Effector memory CD8-positive, alpha-beta T cell (primary cell): Measurements from ENCODE around the gene PIEZO1.

Source experiments
- ATAC-seq: fragments of 150-1000 bp; cut with Tn5 transposase; replicated peaks from 2 replicates; pipeline ENCODE4 v1.10.0; 2021; ENCODE audit warnings: mild to moderate bottlenecking, moderate library complexity
- DNase-seq, 3 experiments: peaks; one replicate each; pipeline ENCODE4 v3.0.0; 2021
- H3K27ac Mint-ChIP-seq, 2 donors: one replicate each; pipeline ENCODE4 v1.8.0; 2022; ENCODE audit warnings: mild to moderate bottlenecking in 2 of 2, mixed read lengths in 2 of 2, moderate library complexity in 2 of 2
- H3K27me3 Mint-ChIP-seq, 2 donors: one replicate each; pipeline ENCODE4 v1.8.0; 2022; ENCODE audit warnings: mixed read lengths in 2 of 2
- H3K36me3 Mint-ChIP-seq: one replicate; pipeline ENCODE4 v1.8.0; 2022; ENCODE audit warnings: mild to moderate bottlenecking, moderate library complexity, mixed read lengths; ENCODE audit not compliant: insufficient read depth
- H3K4me1 Mint-ChIP-seq, 2 donors: one replicate each; pipeline ENCODE4 v1.8.0; 2022; ENCODE audit warnings: low read depth in 2 of 2, mixed read lengths in 2 of 2
- H3K4me3 Mint-ChIP-seq, 2 donors: one replicate each; pipeline ENCODE4 v1.8.0; 2022; ENCODE audit warnings: mild to moderate bottlenecking in 2 of 2, mixed read lengths in 2 of 2, moderate library complexity in 2 of 2
- H3K9me3 Mint-ChIP-seq, 2 donors: one replicate each; pipeline ENCODE4 v1.8.0; 2022; ENCODE audit warnings: mixed read lengths in 2 of 2

Gene PIEZO1

GRCh38 chr16:88736088-88736487, 48.9 kb downstream of the PIEZO1 start:
- Mint-ChIP-seq H3K36me3 (peaks cover 29% of the 10 kb centered on the region), H3K27ac (no peak overlapping the region), H3K4me1 (peaks cover 0 to 7% of the 10 kb centered on the region in 2 donors), H3K27me3 (no peaks in the 10 kb centered on the region), H3K9me3 (no peaks in the 10 kb centered on the region), H3K4me3 (no peak overlapping the region)
- DNase-seq (no peak), ATAC-seq (no peak)

- peaks cover 32% of the 10 kb centered on the region for H3K36me3 Mint-ChIP-seq
- H3K4me3 Mint-ChIP-seq = no peak overlapping the region
- no peak for DNase-seq
- no peak overlapping the region for H3K27ac Mint-ChIP-seq
- no peaks in the 10 kb centered on the region for H3K9me3 Mint-ChIP-seq
- H3K4me1 Mint-ChIP-seq = peaks cover 0 to 7% of the 10 kb centered on the region in 2 donors
- no peaks in the 10 kb centered on the region for H3K27me3 Mint-ChIP-seq
- ATAC-seq = no peak
Observed at GRCh38 chr16:88735616-88736015, 49.4 kb downstream of the PIEZO1 start.

GRCh38 chr16:88735121-88735520, 49.9 kb downstream of the PIEZO1 start:
- ATAC-seq = no peak
- H3K9me3 Mint-ChIP-seq = no peaks in the 10 kb centered on the region
- H3K4me1 Mint-ChIP-seq = peaks cover 0 to 7% of the 10 kb centered on the region in 2 donors

GRCh38 chr16:88734361-88734728, 50.7 kb downstream of the PIEZO1 start:
- peaks cover 39% of the 10 kb centered on the region for H3K36me3 Mint-ChIP-seq
- no peaks in the 10 kb centered on the region for H3K9me3 Mint-ChIP-seq
- DNase-seq (no peak), ATAC-seq (no peak)
- H3K4me1 Mint-ChIP-seq = peaks cover 0 to 7% of the 10 kb centered on the region in 2 donors
- H3K27ac Mint-ChIP-seq = no peak overlapping the region
- no peaks in the 10 kb centered on the region for H3K27me3 Mint-ChIP-seq
- no peak overlapping the region for H3K4me3 Mint-ChIP-seq

More at GRCh38 chr16:88735121-88735520, 49.9 kb downstream of the PIEZO1 start:
- no peaks in the 10 kb centered on the region for H3K27me3 Mint-ChIP-seq
- H3K4me3 Mint-ChIP-seq = no peak overlapping the region
- no peak overlapping the region for H3K27ac Mint-ChIP-seq
- no peak for DNase-seq
- H3K36me3 Mint-ChIP-seq = peaks cover 37% of the 10 kb centered on the region

GRCh38 chr16:88733630-88734360, 51.2 kb downstream of the PIEZO1 start:
- ATAC-seq = no peak
- Mint-ChIP-seq H3K9me3 (no peaks in the 10 kb centered on the region), H3K27ac (no peak overlapping the region), H3K27me3 (no peaks in the 10 kb centered on the region), H3K36me3 (peaks cover 37% of the 10 kb centered on the region), H3K4me1 (peaks cover 0 to 6% of the 10 kb centered on the region in 2 donors), H3K4me3 (no peak overlapping the region)
- no peak for DNase-seq

GRCh38 chr16:88732961-88733294, 52.1 kb downstream of the PIEZO1 start:
- no peaks in the 10 kb centered on the region for H3K9me3 Mint-ChIP-seq
- no peak overlapping the region for H3K4me3 Mint-ChIP-seq
- H3K27ac Mint-ChIP-seq = no peak overlapping the region
- peaks cover 0 to 3% of the 10 kb centered on the region in 2 donors for H3K4me1 Mint-ChIP-seq
- H3K36me3 Mint-ChIP-seq = peaks cover 32% of the 10 kb centered on the region
- no peak for ATAC-seq
- no peaks in the 10 kb centered on the region for H3K27me3 Mint-ChIP-seq
- DNase-seq = no peak

- Mint-ChIP-seq H3K27me3 (no peaks in the 10 kb centered on the region), H3K36me3 (peaks cover 32% of the 10 kb centered on the region), H3K4me1 (no peaks in the 10 kb centered on the region), H3K9me3 (no peaks in the 10 kb centered on the region), H3K4me3 (no peak overlapping the region), H3K27ac (no peak overlapping the region)
- ATAC-seq (no peak), DNase-seq (no peak)
Observed at GRCh38 chr16:88732172-88732960, 52.7 kb downstream of the PIEZO1 start.

GRCh38 chr16:88731699-88732098, 53.3 kb downstream of the PIEZO1 start:
- DNase-seq (no peak), ATAC-seq (no peak)
- no peaks in the 10 kb centered on the region for H3K27me3 Mint-ChIP-seq
- H3K9me3 Mint-ChIP-seq = no peaks in the 10 kb centered on the region
- H3K27ac Mint-ChIP-seq = no peak overlapping the region
- peaks cover 38% of the 10 kb centered on the region for H3K36me3 Mint-ChIP-seq
- H3K4me3 Mint-ChIP-seq = no peak overlapping the region
- H3K4me1 Mint-ChIP-seq = no peaks in the 10 kb centered on the region

GRCh38 chr16:88730632-88731607, 54.1 kb downstream of the PIEZO1 start:
- Mint-ChIP-seq H3K27ac (peak overlapping the region in 1 of 2 donors; percentile 76), H3K27me3 (no peaks in the 10 kb centered on the region), H3K4me3 (no peak overlapping the region), H3K4me1 (no peaks in the 10 kb centered on the region), H3K36me3 (peaks cover 45% of the 10 kb centered on the region), H3K9me3 (no peaks in the 10 kb centered on the region)
- DNase-seq (no peak), ATAC-seq (no peak)

GRCh38 chr16:88727871-88728270, 57.1 kb downstream of the PIEZO1 start:
- Mint-ChIP-seq H3K27ac (peak overlapping the region in 1 of 2 donors; percentile 19), H3K4me1 (no peaks in the 10 kb centered on the region), H3K9me3 (no peaks in the 10 kb centered on the region), H3K27me3 (no peaks in the 10 kb centered on the region), H3K36me3 (peaks cover 66% of the 10 kb centered on the region), H3K4me3 (no peak overlapping the region)
- ATAC-seq (no peak), DNase-seq (no peak)

- peaks cover 70% of the 10 kb centered on the region for H3K36me3 Mint-ChIP-seq
- DNase-seq = no peak
- H3K9me3 Mint-ChIP-seq = no peaks in the 10 kb centered on the region
- H3K4me1 Mint-ChIP-seq = no peaks in the 10 kb centered on the region
- H3K27me3 Mint-ChIP-seq = no peaks in the 10 kb centered on the region
- H3K27ac Mint-ChIP-seq = no peak overlapping the region
- no peak for ATAC-seq
- no peak overlapping the region for H3K4me3 Mint-ChIP-seq
Observed at GRCh38 chr16:88726981-88727380, 58.0 kb downstream of the PIEZO1 start.

GRCh38 chr16:88726408-88726749, 58.6 kb downstream of the PIEZO1 start:
- no peak for ATAC-seq
- Mint-ChIP-seq H3K9me3 (no peaks in the 10 kb centered on the region), H3K27ac (no peak overlapping the region), H3K4me1 (no peaks in the 10 kb centered on the region), H3K27me3 (no peaks in the 10 kb centered on the region), H3K4me3 (no peak overlapping the region), H3K36me3 (peaks cover 74% of the 10 kb centered on the region)
- DNase-seq = no peak

GRCh38 chr16:88725609-88726407, 59.2 kb downstream of the PIEZO1 start:
- Mint-ChIP-seq H3K9me3 (no peaks in the 10 kb centered on the region), H3K4me1 (no peaks in the 10 kb centered on the region), H3K27ac (no peak overlapping the region), H3K27me3 (no peaks in the 10 kb centered on the region), H3K36me3 (peaks cover 73% of the 10 kb centered on the region), H3K4me3 (no peak overlapping the region)
- DNase-seq (no peak), ATAC-seq (no peak)
